Keratinocyte (primary cell): Measurements from ENCODE around the gene NID2.

Source experiments
- CTCF ChIP-seq, 3 experiments: IDR thresholded peaks in 1 of 3; conservative IDR thresholded peaks in 1 of 3; optimal IDR thresholded peaks in 1 of 3; 2 replicates in 2 of 3; 3 replicates in 1 of 3; pipeline versions ENCODE3 to v1.5.1; 2011; ENCODE audit warnings: low read length in 3 of 3, mild to moderate bottlenecking in 3 of 3, moderate library complexity in 2 of 3, control low read depth in 1 of 3, inconsistent platforms in 1 of 3; ENCODE audit not compliant: insufficient read depth in 2 of 3; ENCODE audit errors: extremely low read depth in 1 of 3
- EZH2 ChIP-seq: IDR thresholded peaks from one replicate; pipeline ENCODE4 v1.6.1; 2012; ENCODE audit warnings: inconsistent platforms, mild to moderate bottlenecking, low read length, moderate library complexity

- TF ChIP-seq CTCF (optimal IDR thresholded peaks at IDR 0.05 in 1 of 3, IDR thresholded peaks at IDR 0.05 in 1 of 3, conservative IDR thresholded peaks at IDR 0.05 in 1 of 3; ENCODE audit: extremely low read depth in 1 of 3, insufficient read depth in 2 of 3, low read length in 3 of 3) (no peak), EZH2 (no peak)
These were observed 49.9 kb downstream of the NID2 start for GRCh38 chr14:52018970-52019369.
